PC-3 (cell line): Measurements from ENCODE around the gene HOXD10. TPM values are rescaled to one million over a fixed set of nuclear protein-coding genes. Genes with fewer than 3 reads are reported as not detected.

ENCODE experiments used
- ATAC-seq: fragments of 200-7000 bp; cut with Tn5 transposase; 2 replicates; pipeline ENCODE4 v1.9.1; 2020; ENCODE audit warnings: mild to moderate bottlenecking, moderate library complexity
- BruUV-seq: library from RNA; stranded (reverse); fragments of 400-500 nt; replicated peaks from 2 replicates; lab custom pipeline; 2021; lab: Mats Ljungman, UMichigan
- CTCF ChIA-PET: fragments of 300-600 bp; sonication (Branson Sonifier 250); formaldehyde crosslinking; loops from one replicate; lab custom pipeline; 2022; ENCODE audit warnings: antibody characterized with exemption; lab: Charles Lee
- POLR2A ChIA-PET: fragments of 300-600 bp; sonication (Branson Sonifier 250); formaldehyde crosslinking; loops from one replicate; lab custom pipeline; 2022; ENCODE audit warnings: antibody characterized with exemption; ENCODE audit not compliant: unreplicated experiment; lab: Charles Lee
- DNase-seq: peaks from one replicate; pipeline ENCODE4 v3.0.0-alpha.2; 2015
- H2AFZ ChIP-seq: fragments of 300-600 bp; sonication (generic); 2 replicates; pipeline ENCODE4 v1.6.0; 2016; ENCODE audit warnings: antibody characterized with exemption, low read length
- H3F3A ChIP-seq: fragments of 300-600 bp; sonication (generic); one replicate; pipeline ENCODE4 v1.6.0; 2017; ENCODE audit warnings: antibody characterized with exemption, low read length, control low read depth, mild to moderate bottlenecking; ENCODE audit not compliant: unreplicated experiment
- H3K27ac ChIP-seq: fragments of 300-600 bp; sonication (generic); 2 replicates; pipeline ENCODE4 v1.5.1; 2016; ENCODE audit warnings: mild to moderate bottlenecking, low read length
- H3K27me3 ChIP-seq: fragments of 300-600 bp; sonication (generic); 2 replicates; pipeline ENCODE4 v1.6.1; 2016; ENCODE audit warnings: low read length, mixed read lengths
- H3K36me3 ChIP-seq: fragments of 300-600 bp; sonication (generic); 2 replicates; pipeline ENCODE4 v1.6.1; 2016; ENCODE audit warnings: low read depth, mixed run types, low read length, mixed read lengths
- H3K4me1 ChIP-seq: fragments of 300-600 bp; sonication (generic); 2 replicates; pipeline ENCODE4 v1.5.1; 2016; ENCODE audit warnings: low read length; ENCODE audit not compliant: insufficient read depth
- H3K4me2 ChIP-seq: fragments of 300-600 bp; sonication (generic); 2 replicates; pipeline ENCODE4 v1.6.0; 2016; ENCODE audit warnings: low read length
- H3K4me3 ChIP-seq: fragments of 300-600 bp; sonication (generic); 2 replicates; pipeline ENCODE4 v1.5.1; 2016; ENCODE audit warnings: mild to moderate bottlenecking, low read length, mixed read lengths
- H3K79me2 ChIP-seq: fragments of 300-600 bp; sonication (generic); 2 replicates; pipeline ENCODE4 v1.6.1; 2017; ENCODE audit warnings: low read length, mixed read lengths
- H3K9ac ChIP-seq: fragments of 300-600 bp; sonication (generic); 2 replicates; pipeline ENCODE4 v1.6.0; 2016; ENCODE audit warnings: mild to moderate bottlenecking, low read length
- H3K9me2 ChIP-seq: fragments of 300-600 bp; sonication (generic); replicated peaks from 2 replicates; pipeline ENCODE4 v1.6.1; 2016; ENCODE audit warnings: mixed run types, low read length, mixed read lengths
- H3K9me3 ChIP-seq: fragments of 300-600 bp; sonication (generic); 2 replicates; pipeline ENCODE4 v1.6.1; 2016; ENCODE audit warnings: low read length, mixed read lengths
- H4K20me1 ChIP-seq: fragments of 300-600 bp; sonication (generic); 2 replicates; pipeline ENCODE4 v1.6.1; 2016; ENCODE audit warnings: low read length, mixed read lengths
- CTCF ChIP-seq: fragments of 300-600 bp; sonication (generic); conservative IDR thresholded peaks from 2 replicates; pipeline ENCODE4 v1.5.1; 2017; ENCODE audit warnings: antibody characterized with exemption, low read depth, mild to moderate bottlenecking, low read length
- EZH2 ChIP-seq: fragments of 300-600 bp; sonication (generic); IDR thresholded peaks from one replicate; pipeline ENCODE4 v1.6.1; 2017; ENCODE audit warnings: antibody characterized with exemption, mild to moderate bottlenecking, low read length; ENCODE audit not compliant: unreplicated experiment
- EZH2phosphoT487 ChIP-seq: fragments of 300-600 bp; sonication (generic); IDR thresholded peaks from 2 replicates; pipeline ENCODE4 v1.6.1; 2018; ENCODE audit warnings: mild to moderate bottlenecking, antibody characterized with exemption, low read length, borderline replicate concordance
- intact Hi-C: fragments of 100-400 bp; cut with micrococcal nuclease; formaldehyde crosslinking; loops from 2 replicates; pipeline ENCODE4 v1.9.0; 2023
- total RNA-seq: library from RNA; depleted of rRNA; stranded (reverse); fragments of >200 nt; gene quantifications from 2 replicates; pipeline ENCODE4 v1.2.3, GENCODE V29; 2014

The HOXD10 gene
- total RNA-seq, 1 experiment from 2014 or later = not detected

GRCh38 chr2:176096986-176097819 is 19.4 kb upstream of the HOXD10 start:
- Histone ChIP-seq H3K4me3 (peak overlapping the region; percentile 88), H3K9me2 (no peaks in the 10 kb centered on the region), H3K27me3 (0 out of 2 replicates have a peak, but pooled peaks cover 3% of the 10 kb centered on the region), H3K36me3 (no peaks in the 10 kb centered on the region), H4K20me1 (no peaks in the 10 kb centered on the region), H2AFZ (peak overlapping the region; percentile 98), H3F3A (no peaks in the 10 kb centered on the region), H3K79me2 (no peaks in the 10 kb centered on the region), H3K4me2 (peak overlapping the region; percentile 99), H3K27ac (no peak overlapping the region), H3K9ac (peak overlapping the region; percentile 56), H3K9me3 (no peaks in the 10 kb centered on the region), H3K4me1 (peaks cover 5% of the 10 kb centered on the region; the same call in 1 of the 2 replicates)
- no peak for TF ChIP-seq EZH2
- no peak for TF ChIP-seq EZH2phosphoT487
- peak; percentile 90 for TF ChIP-seq CTCF
- BruUV-seq = TSS peak; percentile 24
- ChIA-PET POLR2A (no interaction called here), CTCF (interaction anchor here (0.6 to 2.5 kb wide), 6 partner anchors 9 to 894 kb away, joined by 3 to 12 read pairs (median 4); no protein-coding TSS in a partner anchor)
- intact Hi-C loops = loop anchor here (1.0 to 10.0 kb wide), 6 partner anchors 406 to 1062 kb away; no protein-coding TSS in a partner anchor
- ATAC-seq (peak; percentile 86), DNase-seq (peak; percentile 80)

- no peaks in the 10 kb centered on the region for H3K79me2 ChIP-seq
- intact Hi-C loops = loop anchor here (1.0 to 10.0 kb wide), 6 partner anchors 407 to 1063 kb away; no protein-coding TSS in a partner anchor
- H3K36me3 ChIP-seq = no peaks in the 10 kb centered on the region
- H3K9ac ChIP-seq = no peak overlapping the region
- peak overlapping the region; percentile 98 for H2AFZ ChIP-seq
- peaks cover 5% of the 10 kb centered on the region; the same call in 1 of the 2 replicates for H3K4me1 ChIP-seq
- DNase-seq (no peak), ATAC-seq (peak; percentile 8)
- H3K4me2 ChIP-seq = peak overlapping the region; percentile 99
- no peaks in the 10 kb centered on the region for H4K20me1 ChIP-seq
- no peak overlapping the region for H3K27ac ChIP-seq
- H3K9me2 ChIP-seq = no peaks in the 10 kb centered on the region
- BruUV-seq = no TSS peak
- H3K9me3 ChIP-seq = no peaks in the 10 kb centered on the region
- CTCF ChIA-PET = interaction anchor here (0.6 to 2.5 kb wide), 4 partner anchors 366 to 894 kb away, joined by 3 to 12 read pairs (median 6); no protein-coding TSS in a partner anchor
- POLR2A ChIA-PET = interaction anchor here (0.6 kb wide), 1 partner anchor 438 kb away, joined by 3 read pairs; no protein-coding TSS in a partner anchor
- no peaks in the 10 kb centered on the region for H3F3A ChIP-seq
- H3K27me3 ChIP-seq = 0 out of 2 replicates have a peak, but pooled peaks cover 3% of the 10 kb centered on the region
- peak overlapping the region; percentile 88 for H3K4me3 ChIP-seq
- TF ChIP-seq EZH2phosphoT487 (no peak), EZH2 (no peak), CTCF (no peak; the same call in 1 of the 2 replicates)
Observed at GRCh38 chr2:176097820-176098365, 18.7 kb upstream of the HOXD10 start.
